H9 (cell line): ENCODE measurements around the gene EMC9. TPM values are rescaled to one million over a fixed set of nuclear protein-coding genes. Genes with fewer than 3 reads are reported as not detected.

Experiments used
- DNase-seq: peaks from one replicate; pipeline ENCODE4 v3.0.0-alpha.2; 2017
- H2AFZ ChIP-seq: one replicate; pipeline ENCODE4 v1.6.1; 2013; ENCODE audit warnings: mild to moderate bottlenecking, low read length, control low read depth, moderate library complexity
- H2AK5ac ChIP-seq: 2 replicates; pipeline ENCODE4 v1.6.1; 2013; ENCODE audit warnings: low read length, control low read depth, mixed read lengths; ENCODE audit not compliant: insufficient read length
- H2BK120ac ChIP-seq: one replicate; pipeline ENCODE4 v1.6.1; 2013; ENCODE audit warnings: low read depth, mild to moderate bottlenecking, low read length, control low read depth, inconsistent platforms; ENCODE audit not compliant: poor library complexity, severe bottlenecking
- H2BK12ac ChIP-seq: 2 replicates; pipeline ENCODE4 v1.6.1; 2013; ENCODE audit warnings: low read length, control low read depth, mixed read lengths, low read depth; ENCODE audit not compliant: insufficient read length
- H2BK15ac ChIP-seq: 2 replicates; pipeline ENCODE4 v1.6.1; 2013; ENCODE audit warnings: low read depth, low read length, control low read depth
- H2BK20ac ChIP-seq: one replicate; pipeline ENCODE4 v1.6.1; 2013; ENCODE audit warnings: low read depth, mild to moderate bottlenecking, low read length, control low read depth, inconsistent platforms; ENCODE audit not compliant: poor library complexity, severe bottlenecking
- H2BK5ac ChIP-seq: 2 replicates; pipeline ENCODE4 v1.6.1; 2013; ENCODE audit warnings: low read length, control low read depth, mixed read lengths; ENCODE audit not compliant: insufficient read length
- H3K14ac ChIP-seq: 2 replicates; pipeline ENCODE4 v1.6.1; 2013; ENCODE audit warnings: low read length, control low read depth; ENCODE audit not compliant: insufficient read depth
- H3K18ac ChIP-seq: 2 replicates; pipeline ENCODE4 v1.6.1; 2013; ENCODE audit warnings: low read depth, mild to moderate bottlenecking, mixed read lengths, low read length, control low read depth; ENCODE audit not compliant: insufficient read length
- H3K23ac ChIP-seq: 2 replicates; pipeline ENCODE4 v1.6.1; 2013; ENCODE audit warnings: low read length, control low read depth, mixed read lengths, low read depth; ENCODE audit not compliant: insufficient read length
- H3K23me2 ChIP-seq: 2 replicates; pipeline ENCODE4 v1.6.1; 2013; ENCODE audit warnings: low read depth, mild to moderate bottlenecking, mixed read lengths, low read length, control low read depth; ENCODE audit not compliant: insufficient read length, poor library complexity, severe bottlenecking
- H3K27ac ChIP-seq: 2 replicates; pipeline ENCODE4 v1.5.1; 2013; ENCODE audit warnings: low read length, control low read depth, mixed read lengths, low read depth; ENCODE audit not compliant: insufficient read length
- H3K27me3 ChIP-seq: 2 replicates; pipeline ENCODE4 v1.6.1; 2013; ENCODE audit warnings: low read length, control low read depth, inconsistent platforms; ENCODE audit not compliant: insufficient read depth
- H3K4ac ChIP-seq: 2 replicates; pipeline ENCODE4 v1.6.1; 2013; ENCODE audit warnings: low read depth, mild to moderate bottlenecking, control low read depth, inconsistent platforms, low read length, moderate library complexity
- H3K4me1 ChIP-seq: 2 replicates; pipeline ENCODE4 v1.6.1; 2013; ENCODE audit warnings: low read length, control low read depth, inconsistent platforms; ENCODE audit not compliant: insufficient read depth
- H3K4me2 ChIP-seq: 2 replicates; pipeline ENCODE4 v1.6.1; 2013; ENCODE audit warnings: low read length, control low read depth, mixed read lengths; ENCODE audit not compliant: insufficient read length, insufficient read depth
- H3K56ac ChIP-seq: 2 replicates; pipeline ENCODE4 v1.6.1; 2013; ENCODE audit warnings: low read depth, mild to moderate bottlenecking, mixed read lengths, low read length, control low read depth; ENCODE audit not compliant: insufficient read length
- H3K79me1 ChIP-seq: 2 replicates; pipeline ENCODE4 v1.6.1; 2013; ENCODE audit warnings: low read depth, mild to moderate bottlenecking, moderate library complexity, low read length, control low read depth, inconsistent platforms; ENCODE audit not compliant: insufficient read depth, poor library complexity, severe bottlenecking
- H3K79me2 ChIP-seq: 2 replicates; pipeline ENCODE4 v1.6.1; 2013; ENCODE audit warnings: low read length, control low read depth, inconsistent platforms; ENCODE audit not compliant: insufficient read depth
- H3K9ac ChIP-seq: 2 replicates; pipeline ENCODE4 v1.6.1; 2013; ENCODE audit warnings: low read length, control low read depth, mixed read lengths; ENCODE audit not compliant: insufficient read length; ENCODE audit errors: extremely low read depth
- H3K9me3 ChIP-seq: one replicate; pipeline ENCODE4 v1.6.1; 2013; ENCODE audit warnings: low read depth, low read length, inconsistent platforms; ENCODE audit not compliant: control insufficient read depth
- H3T11ph ChIP-seq: one replicate; pipeline ENCODE4 v1.6.1; 2013; ENCODE audit warnings: mild to moderate bottlenecking, low read length, control low read depth, inconsistent platforms
- H4K20me1 ChIP-seq: one replicate; pipeline ENCODE4 v1.6.1; 2013; ENCODE audit not compliant: control insufficient read depth, insufficient read length, insufficient read depth
- H4K5ac ChIP-seq: 2 replicates; pipeline ENCODE4 v1.6.1; 2013; ENCODE audit warnings: low read depth, mild to moderate bottlenecking, mixed read lengths, low read length, control low read depth; ENCODE audit not compliant: insufficient read length
- H4K8ac ChIP-seq: replicated peaks from 2 replicates; pipeline ENCODE4 v1.6.1; 2013; ENCODE audit warnings: low read length, control low read depth, mixed read lengths, low read depth; ENCODE audit not compliant: insufficient read length
- H4K91ac ChIP-seq: 2 replicates; pipeline ENCODE4 v1.6.1; 2013; ENCODE audit warnings: low read depth, mild to moderate bottlenecking, moderate library complexity, mixed read lengths, low read length, control low read depth; ENCODE audit not compliant: insufficient read length
- H3K27ac Mint-ChIP-seq, 3 experiments: 2 replicates in 2 of 3; 3 replicates in 1 of 3; pipeline ENCODE4 v1.8.0; 2020 to 2021; ENCODE audit warnings: mixed read lengths in 3 of 3, mild to moderate bottlenecking in 1 of 3, moderate library complexity in 1 of 3
- H3K27me3 Mint-ChIP-seq: 2 replicates; pipeline ENCODE4 v1.8.0; 2021; ENCODE audit warnings: low read depth, mild to moderate bottlenecking, moderate library complexity, mixed read lengths
- H3K36me3 Mint-ChIP-seq, 3 experiments: 2 replicates in 2 of 3; 3 replicates in 1 of 3; pipeline ENCODE4 v1.8.0; 2020 to 2021; ENCODE audit warnings: low read depth in 3 of 3, mixed read lengths in 3 of 3; ENCODE audit not compliant: insufficient read depth in 1 of 3
- H3K4me1 Mint-ChIP-seq, 2 experiments: 2 replicates each; pipeline ENCODE4 v1.8.0; 2020; ENCODE audit warnings: mixed read lengths in 2 of 2
- H3K4me3 Mint-ChIP-seq, 2 experiments: 2 replicates in 1 of 2; 3 replicates in 1 of 2; pipeline ENCODE4 v1.8.0; 2020 to 2021; ENCODE audit warnings: mild to moderate bottlenecking in 2 of 2, mixed read lengths in 2 of 2, moderate library complexity in 1 of 2
- H3K9me3 Mint-ChIP-seq, 2 experiments: 2 replicates in 1 of 2; 3 replicates in 1 of 2; pipeline ENCODE4 v1.8.0; 2020; ENCODE audit warnings: mild to moderate bottlenecking in 2 of 2, mixed read lengths in 2 of 2, moderate library complexity in 1 of 2
- CTCF ChIP-seq: fragments of 200-600 bp; sonication (generic); conservative IDR thresholded peaks from 3 replicates; pipeline ENCODE4 v1.8.0; 2021; ENCODE audit warnings: antibody characterized with exemption, mild to moderate bottlenecking
- WGBS: extraction: QIAGEN DNeasy Blood & Tissue Kit; methylation state at CpG from one replicate; pipeline ENCODE4 v1.1.7; 2013; ENCODE audit warnings: missing lambda C conversion rate, low lambda C conversion rate, mixed read lengths; ENCODE audit not compliant: insufficient read length; ENCODE audit errors: extremely low coverage; 5-methylcytosine and 5-hydroxymethylcytosine counted together
- total RNA-seq: library from RNA; stranded (reverse); gene quantifications from 2 replicates; pipeline ENCODE4 v1.2.1, GENCODE V29; 2021

EMC9 gene
- total RNA-seq, 1 experiment from 2014 or later, result 52.9 TPM

DNA sequence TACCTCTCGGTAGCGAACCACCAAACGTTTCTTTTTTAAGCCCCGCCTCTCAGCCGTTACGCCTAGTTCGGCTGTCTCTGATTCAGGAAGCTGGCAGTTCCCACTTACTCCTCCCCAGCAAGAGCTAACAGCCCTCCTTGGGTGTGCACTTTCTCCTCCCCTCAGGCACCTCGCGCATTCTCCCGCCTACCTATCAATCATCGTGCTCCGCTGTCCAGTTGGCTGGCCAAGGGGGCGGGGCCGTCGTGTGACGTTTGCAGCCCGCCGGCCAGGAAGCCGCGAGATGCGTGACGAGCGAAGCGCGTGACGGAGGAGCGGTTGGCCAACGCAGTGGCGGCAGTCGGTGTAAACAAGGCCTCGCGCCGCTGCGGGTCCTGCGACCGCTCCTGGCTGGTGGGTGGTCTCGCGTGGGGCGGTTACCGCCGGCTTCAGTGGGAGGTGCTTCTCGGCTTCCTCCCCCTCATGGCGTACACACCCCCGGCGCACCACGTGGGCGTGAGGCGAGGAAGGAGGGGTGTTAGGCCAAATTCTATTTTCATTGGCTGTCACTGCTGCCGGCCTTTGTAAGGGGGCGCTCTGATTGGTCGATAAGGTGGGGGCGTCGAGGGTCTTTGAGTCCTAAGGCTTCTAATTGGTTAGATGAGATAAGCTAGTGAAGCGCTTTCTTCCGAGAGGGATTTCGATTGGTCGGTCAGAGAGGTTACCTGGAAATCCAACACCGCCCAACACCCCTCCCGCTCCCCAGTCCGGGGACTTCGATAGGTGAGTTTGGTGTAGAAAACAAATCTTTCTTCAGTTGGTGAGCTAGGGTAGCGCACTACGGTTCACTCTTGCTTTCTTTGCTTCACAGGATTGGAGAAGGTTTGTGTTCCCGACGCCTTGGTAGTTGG, 26.6 kb downstream of the EMC9 start, which contains the start of the genes DCAF11 and NRL:
TSS of gene DCAF11 (plus strand) at position 246 of the 890 bp plus-strand sequence. CDS start 818 bp downstream, outside the sequence.
TSS of gene NRL (minus strand) at position 418 of the 890 bp plus-strand sequence. CDS start 32,101 bp downstream, outside the sequence.
- Histone ChIP-seq H3K79me2 (no peaks in the 10 kb centered on the region), H2AK5ac (no peak within 1 kb of the TSS), H2BK5ac (no peak within 1 kb of the TSS), H3K9me3 (no peaks in the 10 kb centered on the region), H3K27me3 (no peaks in the 10 kb centered on the region), H3K56ac (no peak within 1 kb of the TSS), H3K14ac (peak within 1 kb of the TSS; percentile 98), H3K18ac (peak within 1 kb of the TSS; percentile 97), H2BK15ac (no peak within 1 kb of the TSS), H4K8ac (no peak within 1 kb of the TSS), H3K79me1 (no peaks in the 10 kb centered on the region), H2BK12ac (no peak within 1 kb of the TSS), H3K4me1 (no peaks in the 10 kb centered on the region), H2BK20ac (no peak within 1 kb of the TSS), H4K20me1 (no peaks in the 10 kb centered on the region), H3K4me2 (peak within 1 kb of the TSS; percentile 79), H3T11ph (no peak within 1 kb of the TSS), H3K27ac (peak within 1 kb of the TSS; percentile 36), H3K9ac (peak within 1 kb of the TSS; percentile 75), H2BK120ac (no peak within 1 kb of the TSS), H3K4ac (no peak within 1 kb of the TSS), H4K5ac (no peak within 1 kb of the TSS), H3K23me2 (peaks cover 13% of the 10 kb centered on the region), H2AFZ (no peak within 1 kb of the TSS), H3K23ac (no peak within 1 kb of the TSS), H4K91ac (no peak within 1 kb of the TSS)
- peak within 1 kb of the TSS; percentile 93 to 100 (median 98) for H3K27ac Mint-ChIP-seq
- peak within 1 kb of the TSS; percentile 93 to 95 for H3K4me3 Mint-ChIP-seq
- no peak for TF ChIP-seq CTCF
- peaks cover 3% of the 10 kb centered on the region; the same call in 1 of the 2 replicates for H3K27me3 Mint-ChIP-seq
- peaks cover 12 to 15% of the 10 kb centered on the region in 2 experiments for H3K4me1 Mint-ChIP-seq
- no peaks in the 10 kb centered on the region; a peak in 1 of 5 replicates for H3K9me3 Mint-ChIP-seq
- peak; percentile 99 for DNase-seq
- no CpG with 5 or more reads among the region's 65 CpGs for WGBS
- H3K36me3 Mint-ChIP-seq, result peaks cover 15 to 43% (median 33%) of the 10 kb centered on the region in 3 experiments; a peak in 6 of 7 replicates
